ENCODE results near the gene PIP4K2A.
A peak's percentile ranks its signal among the peaks of the same experiment; 100 is the strongest.

The PIP4K2A gene

DNA sequence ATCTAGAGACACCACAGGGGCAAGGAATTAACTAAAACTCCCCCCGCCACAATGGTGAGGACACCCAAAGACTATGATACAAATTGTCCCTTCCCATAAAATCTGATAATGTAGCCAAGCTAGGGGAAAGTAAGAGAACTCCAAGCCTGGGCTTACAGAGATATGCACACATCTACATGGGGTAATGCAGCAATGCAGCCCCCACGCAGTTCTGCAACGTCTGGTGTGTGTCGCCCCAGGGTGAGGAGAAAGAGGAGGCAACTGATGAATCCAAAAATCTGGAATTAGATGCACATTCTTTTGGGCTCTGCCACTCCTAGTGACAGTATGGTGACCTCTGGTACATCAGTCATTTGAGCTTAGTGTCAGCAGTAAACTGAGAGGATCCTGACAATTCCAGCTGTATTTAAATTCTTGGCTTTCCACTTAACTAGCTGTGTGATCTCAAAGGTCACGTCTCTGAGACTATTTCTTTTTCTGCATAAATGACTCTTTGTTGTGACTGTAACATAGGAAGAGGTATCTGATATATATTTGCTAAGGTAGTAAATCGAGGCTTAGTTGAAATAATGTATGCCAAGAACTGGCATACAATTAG is 51.5 kb downstream of the PIP4K2A start:
- DNase-seq, result peak; percentile 19 to 56

DNA sequence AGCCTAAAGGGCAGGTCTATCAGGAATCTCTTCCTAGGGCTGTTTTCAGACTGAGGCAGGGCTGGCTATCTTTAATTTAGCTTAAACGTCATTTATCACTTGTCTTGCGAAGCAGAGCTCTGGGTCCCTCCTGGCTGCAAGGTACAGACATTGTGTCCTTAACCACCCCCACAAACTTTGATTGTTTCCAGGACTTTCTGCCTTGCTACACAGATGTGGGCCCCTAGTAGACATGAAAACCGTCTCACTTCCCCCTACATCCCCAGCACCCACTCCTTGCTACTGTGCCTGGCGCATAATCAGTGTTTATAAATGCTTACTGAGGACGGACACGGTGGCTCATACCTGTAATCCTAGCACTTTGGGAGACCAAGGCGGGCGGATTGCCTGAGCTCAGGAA is 54.5 kb downstream of the PIP4K2A start:
- DNase-seq, result no peak

DNA sequence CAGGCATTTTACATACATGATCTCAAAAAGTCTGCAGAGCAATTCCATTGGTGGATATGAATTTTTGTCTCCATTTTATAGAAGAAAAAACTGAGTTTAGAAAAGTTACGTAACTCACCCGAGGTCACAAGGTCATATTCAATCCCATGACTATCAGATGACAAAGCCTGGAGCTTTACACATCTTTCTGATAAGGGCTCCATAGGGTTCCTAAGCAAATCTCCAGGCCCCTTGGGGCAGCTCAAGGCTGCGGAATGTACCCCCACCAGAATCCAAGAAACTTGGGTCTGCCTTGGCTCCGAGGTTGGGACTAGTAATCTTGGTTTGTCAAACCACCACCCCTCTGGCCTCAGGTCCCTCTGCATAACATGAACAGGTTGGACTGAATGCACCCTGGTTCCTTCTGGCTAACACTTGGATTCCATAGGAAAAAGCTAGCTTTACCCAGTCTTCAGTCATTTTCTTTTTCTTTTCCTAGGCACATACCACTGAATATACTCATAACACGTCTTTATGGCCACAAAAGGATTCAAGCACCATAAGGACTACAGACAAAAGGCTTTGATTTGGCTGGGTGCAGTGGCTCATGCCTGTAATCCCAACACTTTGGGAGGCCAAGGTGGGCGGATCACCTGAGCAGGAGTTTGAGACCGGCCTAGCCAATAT is 55.5 kb downstream of the PIP4K2A start:
- DNase-seq, result no peak

DNA sequence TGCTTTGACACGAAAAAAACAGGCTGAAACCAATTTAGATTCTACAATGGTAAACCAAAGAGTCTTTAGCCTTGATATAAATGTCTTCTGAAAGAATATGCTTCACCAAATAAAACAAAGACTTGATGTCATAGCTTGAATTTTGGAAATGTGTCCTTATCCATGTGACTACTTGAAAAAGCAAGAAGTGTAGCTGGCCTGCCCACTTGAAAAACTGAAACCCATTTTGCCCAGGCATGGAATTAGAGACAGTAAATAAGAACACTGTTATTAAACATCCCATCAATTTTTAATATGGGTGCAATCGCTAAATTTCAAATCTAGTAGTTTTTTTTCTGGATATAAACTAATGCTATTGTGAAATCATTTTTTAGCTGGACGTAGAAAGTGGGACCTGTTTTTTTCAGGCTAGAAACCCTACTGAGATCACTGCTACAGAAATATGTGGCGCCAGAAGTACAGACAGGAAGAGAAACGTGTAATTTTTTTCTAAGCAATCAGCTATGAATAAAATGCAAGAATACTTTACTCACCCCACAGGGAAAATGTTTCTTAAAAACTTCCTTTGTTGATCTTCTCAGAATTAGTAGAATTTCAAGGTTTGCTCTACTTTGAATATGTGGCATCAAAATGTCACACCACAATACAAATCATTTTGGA is 56.7 kb downstream of the PIP4K2A start:
- no peak for DNase-seq

DNA sequence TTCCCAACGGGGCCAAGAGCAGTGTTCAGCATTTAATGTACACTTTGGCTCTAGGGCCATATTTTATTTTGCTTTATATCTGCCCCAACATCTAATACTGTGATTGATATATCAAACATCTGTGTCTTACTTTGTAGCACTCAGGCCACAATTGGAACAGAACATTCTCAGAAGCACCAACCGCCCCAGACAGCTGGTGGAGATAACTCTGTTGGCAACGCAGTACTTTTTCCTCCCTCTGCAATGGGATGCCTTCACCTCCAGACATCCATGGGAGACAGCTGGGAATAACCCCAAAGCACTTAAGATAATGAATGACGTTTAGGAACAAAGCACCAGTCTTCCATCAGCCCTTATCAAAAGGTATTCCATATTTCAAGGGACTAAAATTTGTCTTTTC is 57.4 kb downstream of the PIP4K2A start:
- no peak for DNase-seq

DNA sequence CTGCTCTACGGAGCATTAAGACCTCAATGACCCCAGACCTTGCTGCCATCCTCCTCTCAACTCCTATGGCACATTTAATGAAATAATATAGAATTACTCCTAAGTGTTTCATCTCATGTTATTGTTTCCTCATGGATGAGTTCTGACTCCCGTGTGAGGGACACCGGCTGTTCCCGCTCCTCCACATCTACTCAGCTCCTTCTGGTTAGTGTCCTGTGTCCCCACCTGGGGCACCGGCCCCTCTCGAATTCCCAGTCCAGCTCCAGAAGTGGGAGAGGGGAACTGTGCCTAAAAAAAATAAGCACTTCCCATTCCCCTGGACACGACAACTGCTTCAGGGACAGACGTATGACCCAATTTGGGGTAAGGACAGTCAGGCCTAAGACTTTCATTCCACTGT is 58.3 kb downstream of the PIP4K2A start:
- no peak for DNase-seq

DNA sequence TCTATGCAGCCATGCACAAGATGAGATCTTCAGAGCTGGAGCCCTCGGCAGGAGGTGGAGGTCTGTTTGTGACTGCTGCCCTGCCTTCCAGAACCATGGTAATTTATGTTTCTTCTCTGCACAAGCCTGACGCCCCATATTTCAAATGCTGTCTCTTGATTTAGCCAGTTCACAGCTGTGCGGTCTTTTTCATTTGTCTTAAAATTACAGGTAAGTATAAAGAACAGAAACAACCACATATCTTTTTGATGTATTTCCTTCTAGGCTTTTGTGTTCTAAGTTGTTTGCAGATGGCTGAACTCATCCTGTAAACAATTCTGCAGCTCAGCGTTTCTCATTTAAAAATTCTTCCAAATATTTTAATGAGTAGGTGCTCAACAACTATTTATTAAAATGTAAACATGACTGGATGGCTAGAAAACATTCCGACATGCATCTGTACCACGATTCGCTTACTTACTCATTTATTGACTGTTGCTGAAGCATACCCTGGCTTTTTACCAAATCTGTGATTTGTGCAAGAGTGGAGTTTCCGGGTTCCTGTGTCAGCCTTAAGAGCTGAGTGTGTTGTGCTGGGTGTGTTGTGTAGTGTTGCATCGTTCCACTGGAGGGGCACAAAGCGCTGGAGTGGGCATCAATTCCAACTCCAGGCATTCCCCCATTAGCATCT is 58.9 kb downstream of the PIP4K2A start:
- no peak for DNase-seq

DNA sequence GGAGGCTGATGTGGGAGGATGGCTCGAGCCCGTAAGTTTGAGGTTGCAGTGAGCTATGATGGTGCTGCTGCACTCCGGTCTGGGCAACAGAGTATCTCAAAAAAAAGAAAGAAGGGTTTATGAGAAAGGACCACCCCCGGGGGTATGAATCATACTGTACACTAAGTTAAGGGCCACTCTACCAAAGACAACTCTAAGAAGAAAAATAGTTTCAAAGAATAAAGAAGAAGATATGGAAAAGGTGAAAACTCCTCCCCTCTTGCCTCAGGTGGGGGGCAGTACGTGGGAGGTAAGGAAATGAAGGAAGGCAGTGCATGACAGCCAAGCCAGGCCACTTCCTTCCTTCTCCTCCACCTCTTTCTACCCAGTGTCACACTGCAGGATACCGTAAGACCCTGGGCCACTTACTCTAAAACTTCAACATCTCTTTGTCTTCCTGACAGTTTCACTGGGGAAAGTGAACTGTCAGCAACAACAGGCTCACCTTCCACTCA is 61.3 kb downstream of the PIP4K2A start:
- no peak for DNase-seq

DNA sequence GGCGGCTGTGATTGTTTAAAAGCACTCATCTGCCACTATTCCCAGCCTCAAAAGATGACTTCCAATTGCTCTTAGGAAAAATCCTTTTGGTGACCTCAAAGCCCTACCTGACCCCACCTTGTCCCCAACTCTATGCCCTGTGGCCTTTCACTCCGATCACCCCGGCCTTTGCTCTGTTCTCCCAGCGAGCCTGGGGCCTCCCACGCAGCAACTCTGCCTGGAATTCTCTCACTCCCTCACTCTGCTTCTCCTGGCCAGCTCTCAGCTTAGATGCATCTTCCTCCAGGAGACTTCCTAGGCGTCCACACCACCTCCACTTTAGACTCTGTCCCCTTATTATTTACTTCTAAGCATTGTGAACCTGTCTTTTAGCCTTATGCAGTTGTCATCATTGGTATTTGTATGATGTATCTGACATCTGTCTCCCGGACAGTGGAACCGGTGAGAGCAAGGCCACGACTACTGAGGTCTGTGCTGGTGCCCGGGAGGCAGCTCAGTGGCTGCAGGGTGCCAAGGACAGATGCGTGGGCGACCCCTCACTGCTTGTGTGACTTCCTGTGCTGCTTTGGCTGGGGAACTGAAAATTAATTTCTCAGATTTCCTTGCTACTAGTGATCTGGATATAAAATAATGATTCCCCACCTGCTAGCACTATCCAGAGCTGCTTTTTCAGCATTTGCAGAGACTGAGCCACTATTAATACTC is 63.0 kb downstream of the PIP4K2A start:
- DNase-seq, result no peak

DNA sequence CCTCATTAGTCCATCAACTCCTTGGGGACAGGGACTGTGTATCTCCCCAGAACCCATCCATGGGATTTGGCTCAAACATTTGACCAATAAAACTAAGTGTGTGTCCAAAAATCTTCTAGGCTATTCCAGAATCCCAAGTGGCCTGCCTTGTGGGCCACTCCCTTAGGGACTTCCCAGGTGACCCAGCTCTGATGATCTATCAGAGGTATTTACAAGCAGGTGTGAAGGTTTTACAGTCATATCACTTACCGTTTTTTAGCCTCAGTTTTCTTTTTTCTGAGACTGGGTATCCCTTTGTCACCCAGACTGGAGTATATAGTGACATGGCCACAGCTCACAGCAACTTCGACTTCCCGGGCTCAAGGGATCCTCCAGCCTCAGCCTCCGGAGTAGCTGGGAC is 64.4 kb downstream of the PIP4K2A start:
- DNase-seq, result no peak

DNA sequence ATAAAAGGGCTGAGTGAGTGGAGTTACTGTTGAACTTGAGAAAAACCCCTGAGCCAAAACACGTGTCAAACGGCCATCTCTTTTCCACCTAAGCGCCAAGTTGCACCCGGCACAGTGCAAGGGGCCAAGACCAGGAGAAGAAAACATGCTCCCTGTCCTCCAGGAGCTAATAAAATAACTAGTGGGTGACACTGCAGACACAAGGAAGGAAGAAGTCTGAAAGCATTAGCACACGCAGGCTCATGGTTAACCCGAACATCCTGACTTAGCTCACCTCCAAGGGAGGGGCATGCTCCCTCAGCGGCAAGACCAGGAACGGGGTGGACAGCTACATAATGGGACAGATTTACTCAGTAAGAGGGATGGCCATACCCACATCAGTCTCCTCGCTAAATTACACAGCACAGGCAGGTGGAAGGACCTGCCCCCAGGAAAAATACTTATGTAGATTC is 65.0 kb downstream of the PIP4K2A start:
- DNase-seq, result no peak

DNA sequence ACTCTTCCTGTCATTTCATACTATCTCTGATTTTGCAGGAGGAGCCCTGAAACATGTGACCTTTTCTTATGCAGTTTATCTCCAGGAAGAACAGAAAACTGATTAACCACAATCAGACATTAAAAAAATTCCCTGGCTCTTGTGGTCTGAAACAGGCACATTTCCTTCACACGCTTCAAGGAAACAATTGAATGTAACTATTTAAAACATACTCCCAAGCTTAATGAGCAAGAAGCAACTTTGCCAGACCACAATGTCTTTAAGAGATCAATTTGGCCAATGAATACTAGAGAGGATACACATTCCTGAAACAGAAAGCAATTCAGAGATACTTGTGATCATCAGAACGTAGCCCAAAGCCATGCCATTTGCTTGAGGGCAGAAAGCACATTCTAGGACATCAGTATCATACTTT is 65.8 kb downstream of the PIP4K2A start:
- no peak for DNase-seq

DNA sequence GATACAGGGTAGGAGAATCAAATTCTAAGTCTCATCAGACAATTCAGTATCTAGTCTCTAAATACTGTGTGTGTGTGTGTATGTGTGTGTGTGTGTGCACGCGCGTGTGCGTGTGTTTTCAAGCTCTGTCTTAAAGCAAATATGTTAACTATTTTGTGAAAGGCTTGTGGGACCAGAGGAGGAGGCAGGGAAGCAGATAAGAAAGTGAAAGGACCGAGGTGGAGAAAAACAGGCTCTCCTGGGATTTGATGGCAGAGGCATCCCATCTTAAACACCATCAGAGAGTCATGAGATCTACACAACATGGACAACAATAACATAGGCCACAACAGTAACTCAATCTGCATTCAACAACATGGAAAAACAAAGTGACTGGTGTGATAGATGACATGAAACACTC is 67.1 kb downstream of the PIP4K2A start:
- DNase-seq, result no peak

DNA sequence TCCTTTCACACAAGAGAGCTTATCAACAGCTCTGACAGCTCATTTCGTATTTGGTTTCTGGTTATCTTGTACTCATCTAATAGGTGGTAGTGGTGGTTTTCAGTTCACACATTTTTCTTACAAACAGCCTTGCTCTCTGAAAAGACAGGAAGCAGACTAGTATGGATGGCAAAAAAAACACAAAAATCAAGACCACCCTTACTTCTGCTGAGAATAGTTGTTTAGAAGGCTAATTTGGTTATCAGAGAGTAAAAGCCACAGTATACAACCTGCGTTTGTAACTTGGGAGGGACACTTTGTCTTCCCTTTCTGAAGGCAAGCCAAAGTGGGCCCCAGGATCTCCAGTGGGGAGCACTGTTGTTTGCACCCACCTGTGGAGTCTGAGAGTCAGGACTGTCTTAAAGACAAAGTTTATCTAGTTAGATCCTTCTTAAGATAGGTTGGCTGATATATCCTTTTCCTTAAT is 68.0 kb downstream of the PIP4K2A start:
- no peak for DNase-seq

DNA sequence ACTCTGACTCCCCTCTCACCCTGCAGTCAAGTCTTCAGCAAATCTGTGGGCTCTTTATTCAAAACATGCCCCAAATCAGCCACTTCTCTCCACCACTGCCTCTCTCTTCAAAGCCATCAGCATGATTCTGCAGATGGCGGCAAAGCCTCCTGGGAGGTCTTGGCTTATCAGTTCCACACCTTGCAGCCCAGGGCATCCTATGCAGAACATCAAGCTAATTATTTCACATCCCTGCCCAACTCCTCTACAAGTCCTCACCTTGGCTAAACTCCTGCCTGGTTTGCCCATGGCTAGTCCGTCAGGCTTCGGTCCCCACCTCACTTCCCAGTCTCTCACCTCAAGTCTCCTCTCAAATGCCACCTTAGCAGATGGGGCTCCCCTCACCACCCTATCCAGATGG is 70.2 kb downstream of the PIP4K2A start:
- DNase-seq, result no peak

DNA sequence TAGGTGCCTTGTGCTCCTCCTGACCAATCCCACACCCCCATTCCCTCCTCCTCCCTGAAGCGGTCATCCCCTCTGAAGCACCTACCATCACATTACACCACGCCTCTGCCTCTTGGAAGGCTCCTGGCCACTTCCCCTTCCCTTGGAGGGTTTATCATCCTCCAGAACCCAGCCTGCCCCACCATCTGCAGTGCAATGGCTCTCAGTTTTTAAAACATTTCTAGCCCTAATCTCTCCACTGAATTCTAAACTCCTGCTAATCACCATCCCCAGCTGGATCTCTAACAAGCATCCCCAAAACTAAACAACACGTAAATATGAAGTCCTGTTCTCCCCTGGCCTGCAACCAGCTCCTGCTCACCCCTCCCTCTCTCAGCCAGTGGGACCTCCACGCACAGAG is 70.6 kb downstream of the PIP4K2A start:
- DNase-seq, result no peak

DNA sequence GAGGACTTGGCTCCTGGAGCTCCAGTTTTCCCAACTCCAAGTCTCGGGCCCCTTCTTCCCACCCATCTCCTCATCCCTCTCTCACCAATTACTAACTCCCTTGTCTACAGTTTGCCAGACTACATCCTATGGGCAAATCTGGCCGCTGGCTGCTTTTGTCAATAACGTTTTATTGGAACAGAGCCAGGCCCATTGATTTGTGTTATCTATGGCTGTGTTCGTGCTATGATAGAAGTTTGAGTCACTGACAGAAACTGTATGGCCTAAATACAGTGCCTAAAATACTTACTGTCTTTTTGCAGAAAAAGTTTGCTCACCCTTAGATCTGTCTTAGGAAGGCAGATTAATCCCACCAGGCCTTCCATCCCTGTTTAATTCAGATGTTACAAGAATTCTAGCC is 71.3 kb downstream of the PIP4K2A start:
- no peak for DNase-seq

DNA sequence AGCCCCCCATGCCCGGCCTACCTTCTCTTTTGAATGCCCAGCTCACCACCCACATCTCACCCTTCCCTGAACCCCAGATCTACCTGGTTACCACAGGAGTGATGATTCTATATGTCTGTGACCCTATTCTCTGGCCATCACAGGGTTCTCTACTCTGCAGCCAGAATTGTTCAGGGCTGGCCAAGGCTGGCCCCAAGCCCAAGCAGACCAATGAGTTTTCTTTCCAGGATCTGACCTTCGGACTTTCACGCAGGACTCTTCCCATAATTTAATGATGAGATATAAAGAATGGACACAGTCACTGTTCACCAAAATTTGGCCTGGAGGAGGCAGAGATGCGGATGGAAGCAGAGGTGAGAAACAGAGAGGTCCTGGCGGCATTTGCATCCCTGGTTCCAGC is 72.6 kb downstream of the PIP4K2A start:
- DNase-seq, result no peak

DNA sequence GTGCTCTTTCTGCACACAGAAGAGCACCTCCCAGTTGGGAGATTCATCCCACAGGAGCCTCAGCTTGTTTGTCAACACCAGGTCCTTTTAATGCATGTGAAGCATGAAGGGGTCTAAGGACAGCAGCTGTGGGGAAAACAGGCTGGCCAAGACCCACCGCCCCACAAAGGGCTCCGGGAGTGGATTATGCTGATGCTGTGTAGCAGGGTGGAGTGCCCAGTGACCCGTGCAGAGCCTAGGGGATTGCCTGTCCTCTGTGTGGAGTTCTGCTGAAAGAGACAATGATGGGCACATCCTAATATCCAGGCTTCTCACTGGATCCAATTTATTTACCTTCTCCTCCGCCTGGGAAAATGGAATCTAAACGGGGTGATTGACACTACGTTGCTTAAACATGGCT is 74.0 kb downstream of the PIP4K2A start:
- DNase-seq, result no peak

DNA sequence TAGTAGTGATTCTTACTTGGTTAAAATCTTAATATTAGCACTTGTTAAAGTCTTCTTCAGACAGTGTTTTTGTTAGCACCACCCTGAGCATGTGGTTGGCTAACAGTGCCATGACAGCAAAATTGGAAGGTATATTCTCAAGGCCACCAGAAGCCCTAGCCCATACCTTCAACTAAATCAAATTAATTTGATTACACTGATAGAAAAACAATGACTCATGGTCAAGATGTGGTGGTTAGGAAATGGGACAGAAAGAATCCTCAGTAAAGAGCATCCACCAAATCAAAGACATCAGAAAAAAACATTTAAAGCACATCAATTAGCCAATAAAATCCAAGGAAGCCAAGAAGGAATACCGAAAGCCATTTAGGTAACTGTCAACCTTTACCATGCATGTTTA is 75.5 kb downstream of the PIP4K2A start:
- DNase-seq, result no peak

DNA sequence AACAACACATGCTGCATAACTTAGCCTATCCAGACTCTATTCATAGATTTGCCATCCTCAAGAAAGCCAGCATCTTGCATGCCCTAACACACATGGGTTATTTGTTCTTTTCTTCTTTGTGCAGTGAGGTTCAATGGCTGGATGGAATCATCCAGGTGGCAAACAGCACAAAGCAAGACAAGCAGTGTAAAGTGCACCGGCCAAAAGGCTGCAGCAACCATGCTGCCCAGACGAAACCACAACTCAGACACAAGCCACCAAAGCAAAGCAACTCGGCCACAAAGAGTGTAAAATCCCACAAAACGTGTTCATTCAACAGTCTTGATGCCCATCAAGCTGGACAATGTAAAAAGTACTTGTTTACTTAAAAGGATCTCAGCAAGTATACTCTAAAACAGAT is 76.9 kb downstream of the PIP4K2A start:
- no peak for DNase-seq

DNA sequence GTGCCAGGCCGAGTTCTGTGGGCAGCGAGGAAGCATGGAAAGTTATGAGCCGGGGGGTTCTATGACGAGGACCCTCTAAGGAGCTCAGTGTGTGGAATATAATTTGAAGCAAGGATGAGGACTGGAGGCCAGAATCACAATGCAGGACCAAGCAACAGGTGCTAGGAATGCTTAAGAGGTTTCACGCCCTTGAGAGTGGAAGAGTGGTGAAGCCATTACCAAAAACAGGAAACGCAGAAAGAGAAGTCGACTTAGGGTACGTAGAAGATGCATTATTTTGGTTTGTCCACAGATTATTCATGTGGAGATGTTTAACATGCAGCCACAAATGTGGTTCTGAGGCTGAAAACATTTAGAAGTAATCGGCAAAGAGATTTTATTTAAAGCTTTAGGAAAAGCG is 78.7 kb downstream of the PIP4K2A start:
- DNase-seq, result no peak

All from SHP77 (cell line).